Ovary (tissue), 9 donors: ENCODE data around the gene BMPER. TPM values are rescaled to one million over a fixed set of nuclear protein-coding genes. Genes with fewer than 3 reads are reported as not detected.

Experiments used
- DNase-seq, 5 donors: peaks; one replicate each; pipeline ENCODE4 v3.0.0-alpha.2; 2019 to 2020
- H3K27ac ChIP-seq, 2 donors: fragments of 200-600 bp; one replicate each; pipeline versions ENCODE4 v1.5.1 to v1.8.0; 2019 to 2022
- H3K27me3 ChIP-seq: fragments of 200-600 bp; one replicate; pipeline ENCODE4 v1.8.0; 2022
- H3K36me3 ChIP-seq: fragments of 200-600 bp; sonication (generic); one replicate; pipeline ENCODE4 v1.5.1; 2019
- H3K4me1 ChIP-seq: one replicate; pipeline ENCODE4 v1.8.1; 2013; ENCODE audit warnings: mild to moderate bottlenecking, moderate library complexity; ENCODE audit not compliant: insufficient read depth
- H3K4me3 ChIP-seq: fragments of 200-600 bp; sonication (generic); one replicate; pipeline ENCODE4 v1.5.1; 2017
- H3K9me3 ChIP-seq, 2 donors: fragments of 200-600 bp in 1 of 2; sonication (generic) in 1 of 2; one replicate each; pipeline versions ENCODE4 v1.5.1 to v1.8.1; 2013 to 2019; ENCODE audit warnings: mild to moderate bottlenecking in 1 of 2, moderate library complexity in 1 of 2
- EP300 ChIP-seq: sonication (generic); formaldehyde crosslinking; IDR thresholded peaks from one replicate; pipeline ENCODE4 v1.6.1; 2017; ENCODE audit warnings: antibody characterized with exemption
- POLR2A ChIP-seq: fragments of 450-650 bp; IDR thresholded peaks from one replicate; pipeline ENCODE4 v1.6.1; 2017; ENCODE audit warnings: antibody characterized with exemption, mild to moderate bottlenecking, moderate library complexity
- WGBS, 3 donors: extraction: QIAGEN DNeasy Blood & Tissue Kit in 1 of 3; methylation state at CpG; one replicate each; pipeline versions ENCODE4 v1.1.5 to v1.1.7; 2013 to 2017; 5-methylcytosine and 5-hydroxymethylcytosine counted together
- intact Hi-C, 4 donors: fragments of 100-400 bp; cut with DNase I; formaldehyde crosslinking; loops; one replicate each; pipeline versions ENCODE4 v1.11.0 to v1.15.1; 2022 to 2023
- polyA plus RNA-seq, 2 donors: library from polyadenylated mRNA; stranded (reverse); fragments of 200-250 nt in 1 of 2; fragments of 350-450 nt in 1 of 2; fragmentation: Illumina TruSeq in 1 of 2; extraction: RNeasy Lipid Tissue Mini Kit (QIAGEN cat#74804) in 1 of 2; gene quantifications; one replicate each; pipeline ENCODE4 v1.2.3, GENCODE V29; 2013 to 2014
- total RNA-seq, 7 donors: library from RNA; depleted of rRNA in 2 of 7; stranded (reverse); fragments of >200 nt in 2 of 7; fragmentation: NEBNext Ultra II Directional in 3 of 7; extraction: Animal tissue kit (Norgen Biotek cat#: 25700) in 3 of 7; gene quantifications; one replicate each; pipeline versions ENCODE4 v1.1.0 to v1.2.4, GENCODE V29; 2016 to 2023
- TF ChIP-seq, protein P1 (sequence below), 3 donors: fragments of 450-650 bp in 2 of 3; fragments of 200-600 bp in 1 of 3; IDR thresholded peaks; one replicate each; pipeline versions ENCODE4 v1.5.1 to v1.8.0; 2016 to 2022; ENCODE audit warnings: antibody characterized with exemption in 3 of 3, mild to moderate bottlenecking in 1 of 3
- donor health status: DM: no; HTN: no; CAD: no; lungs with moderate emphysema.
- donor health status: DM: no; HTN: no; CAD: no.
- donor health status: Bipolar disorder and iron deficiency.
- donor health status: DM: yes; HTN: yes; CAD: no.
- donor health status: DM: no; HTN: no; CAD: no.
- donor health status: DM: yes; HTN: yes; CAD: no.

The BMPER gene
- total and polyA plus RNA-seq, 9 donors = 2.9 to 15.3 (median 5.4) TPM

DNA sequence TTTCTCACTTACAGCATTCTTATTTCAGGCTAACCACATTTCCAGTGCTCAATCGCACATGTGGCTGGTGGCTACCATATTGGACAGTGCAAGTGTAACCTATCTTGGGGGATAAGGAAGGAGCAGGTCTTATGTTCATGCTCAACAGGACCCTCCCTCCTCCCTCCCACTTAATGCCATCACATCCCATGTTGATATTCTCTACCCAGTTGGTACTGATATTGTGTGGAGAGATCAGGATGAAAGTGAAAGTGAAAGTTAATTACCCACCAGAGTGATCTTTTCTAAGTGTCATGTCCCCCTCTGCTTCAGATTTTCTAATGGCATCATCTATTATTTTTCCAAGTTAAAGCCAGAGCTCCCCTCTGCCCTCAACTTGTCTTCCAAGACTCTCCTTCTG lies 91.6 kb downstream of the BMPER start:
- intact Hi-C loops = no loop called here
- peaks cover 12% of the 10 kb centered on the region for H3K4me1 ChIP-seq
- no peaks in the 10 kb centered on the region for H3K27me3 ChIP-seq
- H3K4me3 ChIP-seq = no peak overlapping the region
- WGBS, 3 donors = 94 to 98% (median 96%) methylated on average over 1 of the region's 1 CpG
- TF ChIP-seq POLR2A (no peak), EP300 (no peak)
- TF ChIP-seq, protein P1, sequence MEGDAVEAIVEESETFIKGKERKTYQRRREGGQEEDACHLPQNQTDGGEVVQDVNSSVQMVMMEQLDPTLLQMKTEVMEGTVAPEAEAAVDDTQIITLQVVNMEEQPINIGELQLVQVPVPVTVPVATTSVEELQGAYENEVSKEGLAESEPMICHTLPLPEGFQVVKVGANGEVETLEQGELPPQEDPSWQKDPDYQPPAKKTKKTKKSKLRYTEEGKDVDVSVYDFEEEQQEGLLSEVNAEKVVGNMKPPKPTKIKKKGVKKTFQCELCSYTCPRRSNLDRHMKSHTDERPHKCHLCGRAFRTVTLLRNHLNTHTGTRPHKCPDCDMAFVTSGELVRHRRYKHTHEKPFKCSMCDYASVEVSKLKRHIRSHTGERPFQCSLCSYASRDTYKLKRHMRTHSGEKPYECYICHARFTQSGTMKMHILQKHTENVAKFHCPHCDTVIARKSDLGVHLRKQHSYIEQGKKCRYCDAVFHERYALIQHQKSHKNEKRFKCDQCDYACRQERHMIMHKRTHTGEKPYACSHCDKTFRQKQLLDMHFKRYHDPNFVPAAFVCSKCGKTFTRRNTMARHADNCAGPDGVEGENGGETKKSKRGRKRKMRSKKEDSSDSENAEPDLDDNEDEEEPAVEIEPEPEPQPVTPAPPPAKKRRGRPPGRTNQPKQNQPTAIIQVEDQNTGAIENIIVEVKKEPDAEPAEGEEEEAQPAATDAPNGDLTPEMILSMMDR (IDR thresholded peaks at IDR 0.05) = no peak
- no peaks in the 10 kb centered on the region for H3K9me3 ChIP-seq
- H3K36me3 ChIP-seq = no peaks in the 10 kb centered on the region
- no peak overlapping the region for H3K27ac ChIP-seq
- DNase-seq = no peak

DNA sequence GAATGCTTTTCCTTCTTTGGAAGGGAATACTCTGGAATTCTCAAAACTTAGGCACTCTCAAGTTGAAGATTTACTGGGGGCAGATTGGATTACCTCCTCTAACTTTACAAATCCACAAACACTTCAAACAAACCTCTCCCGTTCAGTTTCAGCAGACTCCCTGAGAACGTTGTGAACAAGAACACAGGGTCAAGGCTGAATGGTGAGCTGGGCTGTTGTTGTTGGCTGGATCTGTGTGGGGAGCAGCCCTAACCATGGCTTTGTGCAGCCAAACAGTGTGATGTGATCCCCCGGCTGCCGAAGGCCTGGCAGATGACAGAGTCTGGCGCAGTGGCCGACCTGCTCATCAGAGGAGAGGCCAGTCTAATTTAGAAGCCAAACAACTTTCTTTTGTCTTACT lies 93.1 kb downstream of the BMPER start:
- DNase-seq = peak; percentile 70 to 89 (median 84)
- Histone ChIP-seq H3K4me3 (no peak overlapping the region), H3K36me3 (no peaks in the 10 kb centered on the region), H3K27me3 (no peaks in the 10 kb centered on the region), H3K27ac (peak overlapping the region in 1 of 2 donors; percentile 57), H3K9me3 (no peaks in the 10 kb centered on the region), H3K4me1 (peaks cover 12% of the 10 kb centered on the region)
- intact Hi-C loops = no loop called here
- WGBS, 3 donors = 5 to 21% (median 6%) methylated on average over 6 of the region's 6 CpGs
- TF ChIP-seq, protein P1 (IDR thresholded peaks at IDR 0.05) = no peak
- TF ChIP-seq EP300 (no peak), POLR2A (no peak)

- Histone ChIP-seq H3K36me3 (no peaks in the 10 kb centered on the region), H3K4me3 (no peak overlapping the region), H3K27ac (no peak overlapping the region), H3K9me3 (no peaks in the 10 kb centered on the region), H3K4me1 (peaks cover 3% of the 10 kb centered on the region), H3K27me3 (no peaks in the 10 kb centered on the region)
- DNase-seq = no peak
- WGBS, 3 donors = 30 to 40% (median 36%) methylated on average over 3 of the region's 3 CpGs
- intact Hi-C loops = no loop called here
- no peak for TF ChIP-seq POLR2A
Observed at GRCh38 chr7:34011017-34011695, 105.8 kb downstream of the BMPER start.

DNA sequence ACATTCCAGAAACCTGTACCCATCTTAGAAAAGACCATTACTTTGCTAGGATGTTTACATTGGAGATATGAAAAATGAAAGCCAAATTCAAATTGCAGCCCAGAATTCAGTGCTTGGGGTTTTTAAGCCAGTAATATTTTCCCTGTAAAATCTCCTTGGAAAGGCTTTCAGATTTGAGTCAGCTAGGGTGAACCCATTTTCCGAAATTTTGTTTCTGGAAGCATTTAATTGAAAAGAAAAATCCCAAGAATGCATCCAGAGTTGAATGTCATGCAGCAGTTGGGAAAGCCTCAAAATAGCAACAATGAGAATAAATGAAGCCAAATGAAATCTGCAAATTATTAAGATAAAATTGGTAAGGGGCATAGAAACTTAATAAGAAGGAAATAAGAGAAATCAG lies 106.4 kb downstream of the BMPER start:
- no peaks in the 10 kb centered on the region for H3K36me3 ChIP-seq
- TF ChIP-seq, protein P1 (IDR thresholded peaks at IDR 0.05) = no peak
- no peak for TF ChIP-seq EP300
- TF ChIP-seq POLR2A = no peak
- no peaks in the 10 kb centered on the region for H3K9me3 ChIP-seq
- no peak for DNase-seq
- intact Hi-C loops = no loop called here
- H3K27me3 ChIP-seq = no peaks in the 10 kb centered on the region
- peaks cover 3% of the 10 kb centered on the region for H3K4me1 ChIP-seq
- no peak overlapping the region for H3K27ac ChIP-seq
- no peak overlapping the region for H3K4me3 ChIP-seq
- 8 to 13% (median 11%) methylated on average over 1 of the region's 1 CpG for WGBS, 3 donors

DNA sequence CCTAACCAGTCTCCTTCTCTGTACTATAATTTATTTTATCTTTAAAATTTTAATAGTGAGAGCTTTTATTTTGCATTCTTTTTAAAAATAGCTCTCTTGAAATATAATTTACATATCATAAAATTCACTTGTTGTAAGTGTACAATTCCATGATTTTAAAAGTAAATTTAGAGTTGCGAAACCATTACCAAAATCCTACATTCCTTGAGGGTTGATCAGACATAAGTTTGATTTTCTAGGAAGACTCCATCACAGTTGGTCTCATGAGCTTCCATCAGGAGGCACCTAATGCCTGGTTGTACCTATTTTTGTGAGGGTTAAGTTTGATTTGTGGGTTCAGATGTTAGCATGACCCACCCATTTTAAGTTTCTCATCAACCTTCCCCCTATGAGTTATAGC lies 108.1 kb downstream of the BMPER start:
- 96 to 100% (median 98%) methylated on average over 1 of the region's 1 CpG for WGBS, 3 donors
- H3K27me3 ChIP-seq = no peaks in the 10 kb centered on the region
- DNase-seq = no peak
- no peak overlapping the region for H3K27ac ChIP-seq
- no peaks in the 10 kb centered on the region for H3K9me3 ChIP-seq
- no peaks in the 10 kb centered on the region for H3K36me3 ChIP-seq
- intact Hi-C loops = no loop called here
- no peak overlapping the region for H3K4me3 ChIP-seq
- peaks cover 3% of the 10 kb centered on the region for H3K4me1 ChIP-seq
- no peak for TF ChIP-seq EP300
- no peak for TF ChIP-seq POLR2A
- TF ChIP-seq, protein P1 (IDR thresholded peaks at IDR 0.05) = no peak
